NCI-H1417 (cell line): ENCODE results near the gene RUSF1.
A peak's percentile ranks its signal among the peaks of the same experiment; 100 is the strongest.

ENCODE experiments used
- DNase-seq, 3 experiments: peaks; one replicate each; lab custom pipeline; 2025; lab: John Stamatoyannopoulos, UW

RUSF1 gene

DNA sequence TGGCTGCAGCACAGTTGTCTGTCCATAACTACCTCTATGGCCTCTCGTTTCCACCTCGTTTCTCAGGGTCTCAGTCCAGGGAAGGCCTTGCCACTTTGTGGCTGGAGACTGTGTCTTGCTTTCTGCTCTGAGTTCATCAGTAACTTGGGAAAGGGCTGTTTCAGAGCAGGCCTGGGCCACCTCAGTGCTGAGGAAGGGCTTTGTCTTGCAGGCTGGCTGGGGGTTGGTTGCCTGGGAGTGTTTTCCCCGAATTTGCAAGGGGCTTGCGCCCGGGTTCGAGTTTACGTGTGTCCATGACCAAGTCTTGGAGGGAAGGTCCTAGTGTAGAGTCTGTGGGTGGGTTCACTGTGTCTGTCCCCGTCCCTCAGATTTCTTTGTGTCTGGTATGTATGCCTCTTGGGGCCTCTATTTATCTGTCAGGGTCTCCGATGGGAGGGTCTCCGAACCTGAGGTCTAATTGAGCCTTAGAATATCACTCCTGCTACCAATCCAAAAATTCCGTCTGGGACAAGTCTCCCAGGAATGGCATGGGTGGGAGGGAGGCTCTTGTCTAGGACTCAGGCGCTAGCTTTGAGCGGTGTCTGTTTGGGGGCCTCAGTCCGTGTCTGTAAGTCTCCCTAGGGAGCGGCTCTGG lies 36.8 kb downstream of the RUSF1 start:
- no peak for DNase-seq

DNA sequence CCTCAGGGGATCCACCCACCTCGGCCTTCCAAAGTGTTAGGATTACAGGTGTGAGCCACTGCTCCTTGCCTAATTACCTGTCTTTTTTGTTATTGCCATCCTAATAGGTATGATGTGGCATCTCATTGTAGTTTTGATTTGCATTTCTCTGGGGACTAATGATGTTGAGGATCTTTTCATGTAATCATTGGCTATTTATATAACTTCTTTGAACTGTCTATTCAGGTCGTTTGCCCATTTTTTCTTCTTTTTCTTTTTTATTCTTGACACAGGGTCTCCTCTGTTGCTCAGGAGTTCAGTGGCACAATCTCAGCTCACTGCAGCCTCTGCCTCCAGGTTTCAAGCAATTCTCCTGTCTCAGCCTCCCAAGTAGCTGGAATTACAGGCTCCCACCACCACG lies 37.6 kb downstream of the RUSF1 start:
- no peak for DNase-seq

DNA sequence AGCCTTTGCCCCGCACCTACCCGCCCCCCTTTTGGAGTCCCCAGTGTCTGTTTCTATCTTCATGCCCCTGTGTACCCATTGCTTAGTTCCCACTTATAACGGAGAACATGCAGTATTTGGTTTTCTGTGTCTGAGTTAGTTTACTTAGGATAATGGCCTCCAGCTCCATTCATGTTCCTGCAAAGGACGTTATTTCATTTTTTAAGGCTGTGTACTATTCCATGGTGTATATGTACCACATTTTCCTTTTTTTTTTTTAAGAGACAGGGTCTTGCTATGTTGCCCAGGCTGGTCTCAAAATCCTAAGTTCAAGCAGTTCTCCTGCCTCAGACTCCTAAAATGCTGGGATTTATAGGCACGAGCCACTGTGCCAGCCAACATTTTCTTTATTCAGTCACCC lies 40.3 kb downstream of the RUSF1 start:
- no peak for DNase-seq

DNA sequence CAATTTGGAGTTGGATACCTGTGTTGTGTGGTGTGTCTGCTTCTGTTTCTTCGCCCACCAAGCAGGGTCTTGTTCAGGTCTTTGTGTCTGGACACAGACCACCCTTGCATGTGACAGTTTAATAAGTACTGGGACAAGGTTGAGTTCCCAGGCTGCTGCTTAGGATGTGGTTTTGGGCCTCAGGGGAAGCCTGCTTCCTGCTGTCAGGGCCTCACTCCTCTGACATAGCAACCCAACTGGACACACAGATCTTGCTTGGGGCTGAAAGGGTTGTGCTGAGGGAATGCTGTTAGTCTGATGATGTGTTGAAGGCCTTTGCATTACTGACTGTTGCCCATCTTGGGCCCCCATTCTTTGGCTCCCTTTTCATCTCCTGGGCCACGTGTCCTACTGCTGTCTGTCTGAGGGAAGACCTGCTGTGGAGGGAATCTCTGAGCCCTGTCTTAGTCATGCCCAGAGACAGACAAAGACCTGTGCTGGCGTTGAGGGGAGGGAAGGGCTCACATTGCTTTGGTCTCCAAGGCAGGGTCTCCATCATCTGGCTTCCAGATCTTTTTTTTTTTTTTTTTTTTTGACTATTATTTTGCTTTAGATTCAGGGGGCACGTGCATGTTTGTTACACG lies 40.9 kb downstream of the RUSF1 start:
- no peak for DNase-seq

DNA sequence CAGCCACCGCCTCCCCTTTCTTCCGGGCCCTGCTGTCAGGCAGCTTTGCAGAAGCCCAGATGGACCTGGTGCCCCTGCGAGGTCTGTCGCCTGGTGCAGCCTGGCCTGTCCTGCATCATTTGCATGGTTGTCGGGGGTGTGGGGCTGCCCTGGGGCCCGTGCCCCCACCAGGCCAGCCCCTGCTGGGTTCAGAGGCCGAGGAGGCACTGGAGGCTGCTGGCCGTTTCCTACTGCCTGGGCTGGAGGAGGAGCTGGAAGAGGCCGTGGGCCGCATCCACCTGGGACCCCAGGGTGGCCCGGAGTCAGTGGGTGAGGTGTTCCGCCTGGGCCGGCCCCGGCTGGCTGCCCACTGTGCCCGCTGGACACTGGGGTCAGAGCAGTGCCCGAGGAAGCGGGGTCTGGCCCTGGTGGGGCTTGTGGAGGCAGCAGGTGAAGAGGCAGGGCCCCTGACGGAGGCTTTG lies 41.8 kb downstream of the RUSF1 start:
- DNase-seq: no peak

DNA sequence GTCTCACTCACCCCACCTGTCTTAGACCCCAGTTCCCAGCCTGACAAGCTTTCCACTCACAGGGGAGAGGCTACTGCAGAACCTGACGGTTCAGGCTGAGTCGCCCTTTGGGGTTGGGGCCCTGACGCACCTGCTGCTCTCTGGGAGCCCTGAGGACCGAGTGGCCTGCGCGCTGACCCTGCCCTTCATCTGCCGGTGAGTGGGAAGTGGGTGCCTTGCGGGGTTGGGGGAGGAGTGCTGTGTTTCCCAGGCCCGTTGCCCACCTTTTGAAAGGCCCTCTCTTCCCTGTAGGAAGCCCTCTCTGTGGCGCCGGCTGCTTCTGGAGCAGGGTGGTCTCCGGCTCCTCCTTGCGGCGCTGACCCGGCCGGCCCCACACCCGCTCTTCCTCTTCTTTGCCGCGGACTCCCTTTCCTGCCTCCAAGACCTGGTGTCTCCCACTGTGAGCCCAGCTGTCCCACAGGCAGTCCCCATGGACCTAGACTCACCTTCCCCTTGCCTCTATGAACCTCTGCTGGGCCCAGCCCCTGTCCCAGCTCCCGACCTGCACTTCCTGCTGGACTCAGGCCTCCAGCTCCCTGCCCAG lies 42.3 kb downstream of the RUSF1 start:
- DNase-seq: no peak

DNA sequence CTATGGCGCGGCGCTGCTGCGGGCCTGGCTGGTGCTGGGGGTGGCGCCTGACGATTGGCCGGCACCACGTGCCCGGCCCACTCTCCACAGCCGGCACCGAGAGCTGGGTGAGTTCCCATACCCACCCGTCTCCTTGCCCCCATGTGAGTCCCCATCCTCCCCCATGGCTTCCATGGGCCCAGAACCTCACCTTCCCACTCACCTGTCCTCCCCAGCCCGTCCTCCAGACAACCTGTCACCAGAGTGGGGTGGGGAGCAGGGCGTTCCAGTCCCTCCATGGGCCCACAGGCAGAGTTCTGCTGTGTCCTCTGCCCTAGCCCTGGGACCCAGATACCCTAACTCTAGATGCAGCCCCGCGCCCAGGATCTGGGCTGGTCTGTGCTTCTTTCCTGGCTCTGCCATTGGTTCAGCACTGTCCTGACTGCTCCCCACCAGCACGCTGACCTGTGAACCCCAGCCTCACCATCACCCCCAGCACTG lies 43.4 kb downstream of the RUSF1 start:
- no peak for DNase-seq

DNA sequence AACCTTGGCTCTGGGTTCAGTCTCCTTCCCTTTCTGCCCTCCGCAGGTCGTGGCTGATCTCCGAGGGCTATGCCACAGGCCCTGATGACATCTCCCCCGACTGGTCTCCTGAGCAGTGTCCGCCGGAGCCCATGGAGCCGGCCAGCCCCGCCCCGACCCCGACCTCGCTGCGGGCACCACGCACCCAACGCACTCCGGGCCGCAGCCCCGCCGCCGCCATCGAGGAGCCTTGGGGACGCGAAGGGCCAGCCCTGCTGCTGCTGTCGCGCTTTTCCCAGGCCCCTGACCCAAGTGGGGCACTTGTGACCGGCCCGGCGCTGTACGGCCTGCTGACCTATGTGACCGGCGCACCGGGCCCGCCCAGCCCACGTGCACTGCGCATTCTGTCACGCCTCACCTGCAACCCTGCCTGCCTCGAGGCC lies 43.8 kb downstream of the RUSF1 start:
- DNase-seq: no peak

DNA sequence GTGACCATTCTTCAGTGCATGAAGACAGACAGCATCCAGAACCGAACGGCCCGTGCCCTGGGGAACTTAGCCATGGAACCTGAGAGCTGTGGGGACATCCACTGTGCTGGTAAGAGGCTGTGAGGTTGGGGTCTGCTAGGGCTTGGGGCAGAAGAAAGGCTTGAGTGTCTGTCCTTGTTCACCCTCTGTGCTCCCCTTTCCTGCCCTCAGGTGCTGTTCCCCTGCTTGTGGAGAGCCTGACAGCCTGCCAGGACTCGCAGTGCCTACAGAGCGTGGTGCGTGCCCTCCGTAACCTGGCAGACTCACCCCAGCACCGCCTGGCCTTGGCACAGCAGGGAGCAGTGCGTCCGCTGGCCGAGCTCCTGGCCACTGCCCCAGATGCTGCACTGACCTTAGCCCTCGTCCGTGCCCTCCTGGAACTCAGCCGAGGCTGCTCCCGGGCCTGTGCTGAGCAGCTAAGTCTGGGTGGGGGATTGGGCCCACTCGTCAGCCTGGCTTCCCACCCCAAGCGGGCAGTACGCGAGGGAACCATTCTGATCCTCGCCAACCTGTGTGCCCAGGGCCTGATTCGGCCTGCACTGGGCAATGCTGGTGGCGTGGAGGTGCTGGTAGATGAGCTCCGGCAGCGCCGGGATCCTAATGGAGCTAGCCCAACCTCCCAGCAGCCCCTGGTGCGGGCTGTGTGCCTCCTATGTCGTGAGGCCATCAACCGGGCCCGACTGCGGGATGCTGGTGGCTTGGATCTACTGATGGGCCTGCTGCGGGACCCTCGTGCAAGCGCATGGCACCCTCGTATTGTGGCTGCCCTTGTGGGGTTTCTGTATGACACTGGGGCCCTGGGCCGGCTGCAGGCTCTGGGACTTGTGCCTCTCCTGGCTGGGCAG lies 46.0 kb downstream of the RUSF1 start:
- no peak for DNase-seq

DNA sequence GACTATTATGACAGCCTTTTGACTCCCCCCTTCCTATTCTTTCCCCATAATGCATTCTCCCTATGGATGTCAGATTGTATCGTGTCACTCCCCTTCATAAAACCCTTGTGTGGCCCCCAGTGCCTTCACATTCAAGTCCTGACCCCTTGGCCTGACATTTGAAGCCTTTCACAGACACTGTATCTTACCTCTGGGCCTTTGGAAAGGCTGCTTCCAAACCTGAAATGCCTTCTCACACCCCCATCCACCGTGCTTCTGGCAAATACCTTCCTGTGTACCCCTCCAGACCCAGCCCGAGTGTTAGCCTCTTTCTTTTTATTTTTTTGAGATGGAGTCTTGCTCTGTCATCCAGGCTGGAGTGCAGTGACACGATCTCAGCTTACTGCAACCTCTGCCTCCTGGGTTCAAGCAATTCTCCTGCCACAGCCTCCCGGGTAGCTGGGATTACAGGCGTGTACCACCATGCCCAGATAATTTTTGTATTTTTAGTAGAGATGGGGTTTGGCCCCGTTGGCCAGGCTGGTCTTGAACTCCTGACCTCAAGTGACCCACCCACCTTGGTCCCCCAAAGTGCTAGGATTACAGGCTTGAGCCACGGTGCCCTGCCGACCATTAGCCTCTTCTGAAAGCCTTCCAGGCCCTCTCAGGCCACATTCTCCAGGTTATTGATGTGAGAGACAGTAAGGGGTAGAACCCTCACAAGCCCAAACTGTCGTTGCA lies 46.8 kb downstream of the RUSF1 start:
- no peak for DNase-seq

DNA sequence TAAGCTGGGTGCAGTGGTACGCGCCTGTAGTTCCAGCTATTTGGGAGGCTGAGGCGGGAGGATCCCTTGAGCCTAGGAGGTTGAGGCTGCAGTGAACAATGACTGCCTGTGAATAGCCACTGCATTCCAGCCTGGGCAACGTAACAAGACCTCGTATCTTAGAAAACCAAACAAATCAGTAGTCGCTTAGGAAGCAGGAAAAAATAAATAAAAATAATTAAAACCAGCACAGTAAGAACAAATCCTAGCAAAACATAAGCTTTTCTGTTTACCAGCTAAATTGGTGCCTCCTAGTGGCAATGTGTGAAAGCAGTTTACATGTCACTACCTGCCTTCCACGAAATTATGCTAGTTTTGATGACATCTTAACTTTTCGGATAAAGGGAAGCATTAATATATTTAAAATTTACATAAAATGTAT lies 47.6 kb downstream of the RUSF1 start:
- DNase-seq: peak in 1 of 3 experiments; percentile 27

DNA sequence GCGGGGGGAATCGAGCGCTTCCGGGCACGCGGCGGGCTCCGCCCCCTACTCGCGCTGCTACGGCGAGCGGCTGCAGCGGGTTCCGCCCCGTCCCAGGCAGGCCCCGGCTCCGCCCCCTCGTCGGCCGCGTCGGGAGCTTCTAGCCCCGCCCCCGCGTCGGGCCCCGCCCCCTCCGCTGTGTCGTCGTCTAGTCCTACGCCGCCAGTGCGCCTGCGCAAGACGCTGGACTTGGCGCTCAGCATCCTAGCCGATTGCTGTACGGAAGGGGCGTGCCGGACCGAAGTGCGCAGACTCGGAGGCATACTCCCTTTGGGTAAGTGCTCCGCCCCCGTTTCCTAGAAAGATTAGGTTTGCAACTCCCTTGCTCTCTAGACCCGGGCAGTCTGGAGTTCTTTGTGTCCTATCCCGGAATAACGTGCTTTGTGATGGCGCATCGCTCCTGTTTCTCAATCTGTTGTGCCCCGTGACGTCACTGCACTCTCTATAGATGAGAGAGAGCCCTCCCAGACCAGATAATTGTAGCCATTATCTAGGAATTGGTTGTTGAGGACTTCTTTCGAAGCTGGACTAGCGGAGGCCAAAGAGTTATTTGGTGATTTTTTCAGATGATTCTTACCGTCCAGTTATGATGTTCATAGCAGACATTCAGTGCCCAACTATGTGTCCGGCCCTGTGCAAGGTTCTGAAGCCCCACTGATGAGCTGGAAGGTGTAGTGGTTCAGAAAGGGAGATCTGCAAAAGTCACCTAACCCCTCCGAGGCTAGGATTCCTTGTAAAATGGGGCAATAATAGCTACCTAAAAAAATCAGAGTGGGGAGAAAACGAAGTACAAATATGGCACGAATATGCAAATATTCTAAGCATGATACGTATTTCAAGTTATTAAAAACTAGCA lies 48.3 kb downstream of the RUSF1 start:
- peak; percentile 97 to 99 (median 99) for DNase-seq

DNA sequence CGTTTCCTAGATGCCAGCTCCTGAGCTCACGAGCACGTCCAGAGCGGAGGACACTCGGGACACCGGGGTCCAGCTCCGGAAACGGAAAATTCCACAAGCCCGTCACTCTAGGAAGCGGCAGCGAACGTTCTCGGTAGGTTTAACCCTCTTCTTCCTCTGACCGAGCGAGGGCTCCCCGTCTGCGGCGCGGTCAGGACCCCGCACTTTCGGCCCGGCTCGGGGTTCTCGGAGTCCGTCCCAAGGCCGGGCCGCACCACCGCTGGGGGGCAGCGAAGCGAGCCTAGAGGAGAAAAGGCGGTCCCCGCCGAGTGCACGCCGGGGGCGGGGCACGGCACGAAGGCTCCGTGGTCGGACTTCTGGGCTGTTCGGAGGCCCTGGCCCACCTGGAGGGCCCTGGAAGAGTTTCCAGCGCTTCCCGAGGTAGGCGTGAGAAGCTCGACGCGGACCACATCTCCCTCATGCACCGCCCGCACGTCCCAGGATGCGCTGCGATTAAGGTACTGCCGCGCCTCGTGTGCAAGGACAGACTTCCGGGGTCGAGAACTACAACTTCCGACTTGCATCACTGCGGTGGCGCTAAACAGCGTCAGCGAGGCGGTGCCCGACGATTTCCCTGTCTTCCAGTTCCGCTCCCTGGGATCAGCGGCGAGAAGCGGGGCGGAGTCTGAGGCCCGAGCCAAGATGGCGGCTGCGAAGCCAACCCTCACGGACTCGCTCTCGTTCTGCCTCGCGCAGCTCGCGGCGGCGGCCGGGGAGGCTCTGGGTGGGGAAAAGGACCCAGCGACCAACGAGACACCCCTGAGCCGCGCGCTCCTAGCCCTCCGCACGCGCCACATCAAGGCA lies 49.1 kb downstream of the RUSF1 start, which contains the start of gene ARMC5:
Gene ARMC5, plus strand, starts transcription at position 658 of the 843 bp plus-strand sequence. Its CDS starts 24 bp downstream, at position 682.
- DNase-seq: peak; percentile 88 to 98 (median 96)

DNA sequence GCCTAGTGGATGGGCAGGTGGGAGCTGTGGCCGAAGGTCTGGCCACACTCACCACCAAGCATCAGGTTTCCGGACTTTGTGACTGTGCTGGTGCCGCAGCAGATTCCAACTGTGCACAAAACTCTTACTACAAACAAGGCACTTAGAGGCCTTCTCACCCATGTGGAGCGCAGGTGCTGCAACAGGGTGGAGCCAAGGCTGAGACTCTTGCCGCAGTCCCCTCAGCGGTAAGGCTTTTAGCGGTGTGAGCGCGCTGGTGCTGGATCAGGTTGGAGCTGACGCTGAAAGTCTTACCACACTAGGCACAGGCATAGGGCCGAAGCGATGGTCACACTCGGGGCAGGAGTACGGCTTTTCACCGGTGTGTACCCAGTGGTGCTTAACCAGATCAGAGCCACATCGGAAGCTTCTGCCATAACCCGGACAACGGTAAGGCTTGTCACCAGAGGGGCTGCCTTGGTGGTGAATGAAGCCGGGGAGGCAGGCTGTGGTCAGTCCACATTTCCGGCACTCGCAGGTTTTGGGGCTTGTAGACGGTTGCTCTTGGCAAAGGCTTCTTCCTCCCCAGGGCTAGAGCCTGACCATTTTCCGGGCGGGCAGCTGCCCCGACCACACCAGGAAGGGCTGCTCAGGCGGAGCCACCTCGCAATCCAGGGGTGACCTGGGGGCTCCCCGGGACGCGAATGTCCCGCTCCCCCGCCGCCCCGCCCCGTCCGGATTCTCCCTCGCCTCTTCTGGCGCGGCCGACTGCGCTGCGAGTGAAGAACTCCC lies 49.9 kb downstream of the RUSF1 start:
- DNase-seq: peak; percentile 22 to 67 (median 60)

DNA sequence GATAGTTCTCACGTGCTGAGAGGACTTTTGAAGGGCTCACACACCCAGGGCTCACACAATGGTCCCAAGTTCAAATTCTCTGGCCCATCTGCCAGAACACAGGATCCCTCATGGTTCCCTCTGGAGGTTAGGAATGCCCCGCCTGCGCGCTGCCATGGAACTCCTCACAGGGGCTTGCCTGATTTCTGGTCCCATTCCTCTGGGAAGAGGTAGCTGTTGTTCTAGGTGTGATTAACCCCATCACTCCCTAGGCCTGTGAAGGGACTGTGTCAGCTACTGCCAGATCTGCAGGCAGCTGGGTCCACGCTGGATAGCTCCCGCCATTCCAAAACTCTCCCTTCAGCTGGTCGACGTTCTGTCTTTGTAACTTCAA lies 51.2 kb downstream of the RUSF1 start:
- no peak for DNase-seq

DNA sequence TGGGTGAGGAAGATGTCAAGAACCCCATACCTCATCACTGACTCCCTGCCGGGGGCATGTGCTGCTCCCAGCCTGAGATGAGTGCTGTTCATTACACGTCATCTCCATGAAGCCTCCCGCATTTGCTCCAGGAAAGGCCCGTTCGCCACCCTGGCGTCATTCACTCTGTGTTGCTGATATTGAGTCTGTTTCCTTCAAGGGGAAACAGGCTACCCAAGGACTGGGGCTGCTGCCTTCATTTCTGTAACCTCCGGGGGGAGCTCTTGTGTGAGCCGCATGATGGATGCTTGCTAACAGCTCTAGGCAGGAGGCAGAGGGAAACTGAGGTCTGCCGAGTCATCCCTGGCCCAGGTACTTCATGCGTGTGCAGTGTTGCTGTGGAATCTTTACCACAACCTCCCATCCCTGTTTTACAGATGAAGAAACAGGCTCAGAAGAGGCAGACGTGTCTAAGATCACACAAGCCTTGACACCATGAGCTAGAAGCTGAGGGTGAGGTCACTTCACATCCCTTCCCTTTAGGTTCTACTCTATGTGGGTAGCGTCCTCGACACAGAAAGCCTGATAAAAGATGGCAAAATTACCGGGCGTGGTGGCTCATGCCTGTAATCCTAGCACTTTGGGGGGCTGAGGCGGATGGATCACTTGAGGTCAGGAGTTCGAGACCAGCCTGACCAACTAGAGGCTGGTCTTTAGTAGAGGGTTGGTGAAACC lies 52.4 kb downstream of the RUSF1 start:
- DNase-seq: peak in 1 of 3 experiments; percentile 2

DNA sequence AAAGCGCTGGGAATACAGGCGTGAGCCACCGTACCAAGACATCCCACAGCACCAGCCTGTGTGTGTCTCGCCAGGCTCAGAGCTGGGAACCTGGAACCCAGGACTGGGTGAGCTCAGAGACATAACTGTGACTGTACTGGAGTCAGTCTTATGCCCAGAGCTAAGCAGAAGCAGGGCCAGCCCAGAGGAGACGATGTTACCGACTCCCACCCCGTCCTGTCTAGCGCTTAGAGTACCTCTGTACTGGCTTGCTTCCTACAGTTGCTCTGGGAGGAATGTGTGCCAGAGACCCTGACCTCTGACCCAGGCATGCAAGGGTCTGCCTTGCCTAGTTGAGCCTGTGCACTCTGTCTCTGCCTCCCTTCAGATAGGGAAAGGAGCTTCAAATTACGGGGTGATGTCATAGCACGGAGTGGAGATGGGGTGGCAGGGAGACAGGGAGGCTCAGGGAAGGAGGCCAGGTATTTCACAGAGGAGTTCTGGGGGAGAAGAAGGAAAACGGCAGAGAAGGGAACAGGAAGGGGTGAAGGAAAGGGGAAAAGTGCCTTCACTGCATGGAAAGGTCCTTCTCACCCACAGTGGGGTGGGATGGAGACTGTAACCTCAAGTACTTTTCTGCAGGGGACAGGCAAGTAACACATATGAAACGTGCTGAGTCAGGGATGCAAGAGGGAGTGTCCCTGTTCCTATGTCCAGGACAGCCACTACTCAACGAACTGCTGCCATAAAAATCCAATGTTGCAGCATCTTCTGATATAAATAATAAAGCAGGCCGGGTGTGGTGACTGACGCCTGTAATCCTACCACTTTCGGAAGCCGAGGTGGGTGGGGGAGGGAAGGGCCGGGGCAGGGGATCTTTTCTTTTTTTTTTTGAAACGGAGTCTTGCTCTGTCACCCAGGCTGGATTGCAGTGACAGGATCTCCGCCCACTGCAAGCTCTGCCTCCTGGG lies 54.7 kb downstream of the RUSF1 start:
- no peak for DNase-seq
